Cortex of kidney (tissue), 1 donor: ENCODE measurements around the gene GPR78.
"Not testable (repeated sequence)": the region's sequence is repeated elsewhere in the genome, so short reads cannot be mapped to it uniquely, and the experiment has no call there.

ENCODE experiments used
- DNase-seq: peaks from one replicate; lab custom pipeline; 2025; lab: John Stamatoyannopoulos, UW

Gene GPR78

GRCh38 chr4:8616831-8617230 is 36.6 kb downstream of the GPR78 start:
- DNase-seq: no peak

- no peak for DNase-seq
Observed at GRCh38 chr4:8617486-8618040, 37.4 kb downstream of the GPR78 start.

GRCh38 chr4:8618421-8618820 is 38.2 kb downstream of the GPR78 start:
- DNase-seq: no peak

- no peak for DNase-seq
Observed at GRCh38 chr4:8618961-8619720, 38.9 kb downstream of the GPR78 start.

GRCh38 chr4:8621135-8621534 is 40.9 kb downstream of the GPR78 start:
- DNase-seq: not testable (repeated sequence)

- DNase-seq: not testable (repeated sequence)
Observed at GRCh38 chr4:8624601-8625272, 44.5 kb downstream of the GPR78 start.

GRCh38 chr4:8630240-8630905 is 50.2 kb downstream of the GPR78 start:
- not testable (repeated sequence) for DNase-seq

GRCh38 chr4:8631896-8632295 is 51.7 kb downstream of the GPR78 start:
- DNase-seq: not testable (repeated sequence)

- DNase-seq: not testable (repeated sequence)
Observed at GRCh38 chr4:8634773-8635172, 54.6 kb downstream of the GPR78 start.

- DNase-seq: not testable (repeated sequence)
Observed at GRCh38 chr4:8635897-8636554, 55.8 kb downstream of the GPR78 start.
